GM19099 (cell line): ENCODE measurements around the gene FCRL2.

Experiments used
- POLR2A ChIP-seq: IDR thresholded peaks from 3 replicates; pipeline ENCODE4 v1.6.1; 2011; ENCODE audit warnings: low read depth; ENCODE audit not compliant: insufficient read length; ENCODE audit errors: extremely low read depth

FCRL2 gene

GRCh38 chr1:157771661-157772425 is 5.1 kb downstream of the FCRL2 start:
- TF ChIP-seq POLR2A, result no peak

- no peak for TF ChIP-seq POLR2A
Measured at GRCh38 chr1:157770442-157771043, 6.4 kb downstream of the FCRL2 start.

GRCh38 chr1:157766792-157767191 is 10.1 kb downstream of the FCRL2 start:
- no peak for TF ChIP-seq POLR2A

GRCh38 chr1:157758018-157758417 is 18.9 kb downstream of the FCRL2 start:
- TF ChIP-seq POLR2A, result no peak

GRCh38 chr1:157753611-157754010 is 23.3 kb downstream of the FCRL2 start:
- no peak for TF ChIP-seq POLR2A

- no peak for TF ChIP-seq POLR2A
Measured at GRCh38 chr1:157751283-157751682, 25.6 kb downstream of the FCRL2 start.

GRCh38 chr1:157748262-157748817 is 28.6 kb downstream of the FCRL2 start:
- TF ChIP-seq POLR2A, result no peak

- TF ChIP-seq POLR2A, result no peak
Measured at GRCh38 chr1:157739229-157739901, 37.6 kb downstream of the FCRL2 start.

GRCh38 chr1:157734321-157734720 is 42.6 kb downstream of the FCRL2 start:
- no peak for TF ChIP-seq POLR2A

GRCh38 chr1:157732755-157733154 is 44.2 kb downstream of the FCRL2 start:
- TF ChIP-seq POLR2A, result no peak

- TF ChIP-seq POLR2A, result no peak
Measured at GRCh38 chr1:157725221-157725577, 51.7 kb downstream of the FCRL2 start.

GRCh38 chr1:157724537-157725220 is 52.3 kb downstream of the FCRL2 start:
- no peak for TF ChIP-seq POLR2A

GRCh38 chr1:157723157-157723556 is 53.8 kb downstream of the FCRL2 start:
- no peak for TF ChIP-seq POLR2A

- TF ChIP-seq POLR2A, result no peak
Measured at GRCh38 chr1:157721985-157722384, 54.9 kb downstream of the FCRL2 start.

GRCh38 chr1:157715736-157716135 is 61.2 kb downstream of the FCRL2 start:
- no peak for TF ChIP-seq POLR2A
